COLO829 (cell line): Measurements from ENCODE around the gene SENP6.
"Not testable (repeated sequence)": the region's sequence is repeated elsewhere in the genome, so short reads cannot be mapped to it uniquely, and the experiment has no call there.

ENCODE experiments used
- DNase-seq: peaks from one replicate; pipeline ENCODE4 v3.0.0; 2012; ENCODE audit warnings: low spot score

SENP6 gene

DNA sequence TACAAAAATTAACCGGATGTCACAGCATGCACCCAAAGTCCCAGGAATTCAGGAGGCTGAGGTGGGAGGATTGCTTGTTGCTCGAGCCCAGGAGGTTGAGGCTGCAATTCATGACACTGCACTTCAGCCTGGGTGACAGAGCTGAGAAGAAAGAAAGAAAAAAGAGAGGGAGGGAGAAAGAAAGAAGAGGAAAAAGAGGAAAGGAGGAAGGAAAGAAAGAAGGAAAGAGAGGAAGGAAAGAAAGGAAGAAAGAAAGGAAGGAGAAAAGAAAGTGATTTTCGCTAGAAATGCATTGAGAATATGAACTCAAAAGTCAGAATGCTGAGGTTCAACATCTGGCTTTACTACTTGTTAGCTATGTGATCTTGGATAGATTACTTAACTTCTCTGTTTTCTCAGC is 6.6 kb downstream of the SENP6 start:
- no peak for DNase-seq

DNA sequence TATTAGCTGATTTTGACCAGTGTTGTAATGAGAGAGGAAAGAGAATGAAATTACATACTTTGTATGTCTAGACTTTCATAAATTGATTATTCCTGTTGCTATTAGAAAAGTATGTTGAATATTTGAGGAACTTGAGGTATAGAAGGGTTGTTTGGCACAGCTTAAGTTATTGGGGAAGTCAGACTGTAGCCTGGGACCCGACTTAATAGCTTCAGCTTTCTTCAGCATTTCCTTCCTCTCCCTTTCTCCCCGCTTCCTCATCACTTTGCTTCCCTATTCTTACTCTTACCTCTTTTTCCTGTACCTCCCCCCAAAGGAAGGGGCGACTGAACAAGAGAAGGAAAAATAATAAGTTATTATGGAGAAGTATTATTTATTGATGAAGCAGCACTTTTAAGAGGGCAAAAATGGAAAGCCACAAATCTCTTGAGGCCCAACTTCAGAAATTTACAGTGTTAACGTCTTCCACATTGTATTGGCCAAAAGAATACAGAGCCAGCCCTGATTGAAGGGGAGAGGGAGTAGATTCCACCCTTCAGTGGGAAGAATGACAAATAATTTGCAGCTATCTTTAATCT is 7.4 kb downstream of the SENP6 start:
- no peak for DNase-seq

DNA sequence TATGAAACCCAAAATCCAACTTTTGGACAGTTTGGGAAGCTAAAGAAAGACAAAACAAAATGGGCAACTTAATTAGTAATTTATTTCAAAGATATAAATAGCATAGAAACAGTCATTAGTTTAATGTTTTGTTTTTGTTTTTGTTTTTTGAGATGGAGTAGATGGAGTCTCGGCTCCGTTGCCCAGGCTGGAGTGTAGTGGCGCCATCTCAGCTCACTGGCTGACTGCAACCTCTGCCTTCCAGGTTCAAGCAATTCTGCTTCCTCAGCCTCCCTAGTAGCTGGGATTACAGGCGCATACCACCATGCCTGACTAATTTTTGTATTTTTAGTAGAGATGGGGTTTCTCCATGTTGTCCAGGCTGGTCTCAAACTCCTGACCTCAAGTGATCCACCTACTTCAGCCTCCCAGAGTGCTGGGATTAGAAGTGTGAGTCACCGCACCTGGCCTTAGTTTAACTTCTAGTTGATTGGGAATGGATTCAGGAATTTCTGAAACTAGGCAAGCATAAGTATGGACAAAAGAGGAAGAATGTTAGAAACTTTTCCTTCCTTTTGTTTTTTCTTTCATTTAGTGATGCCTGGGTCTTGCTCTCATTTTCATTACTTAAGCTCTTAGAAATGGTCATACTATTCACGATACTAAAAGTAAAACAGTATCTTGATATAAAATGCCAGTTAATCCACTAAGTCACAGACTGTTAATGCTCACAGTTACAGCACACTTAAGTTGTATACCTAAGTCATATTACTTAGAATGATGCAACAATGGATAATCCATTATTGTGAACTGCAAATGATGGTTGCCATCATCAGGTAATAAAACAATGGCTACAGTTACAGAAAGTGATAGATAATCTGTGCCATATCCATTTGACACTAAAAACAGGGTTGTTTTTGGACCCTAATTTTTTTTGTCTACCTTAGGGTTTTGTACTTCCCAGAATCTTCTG is 8.2 kb downstream of the SENP6 start:
- no peak for DNase-seq

DNA sequence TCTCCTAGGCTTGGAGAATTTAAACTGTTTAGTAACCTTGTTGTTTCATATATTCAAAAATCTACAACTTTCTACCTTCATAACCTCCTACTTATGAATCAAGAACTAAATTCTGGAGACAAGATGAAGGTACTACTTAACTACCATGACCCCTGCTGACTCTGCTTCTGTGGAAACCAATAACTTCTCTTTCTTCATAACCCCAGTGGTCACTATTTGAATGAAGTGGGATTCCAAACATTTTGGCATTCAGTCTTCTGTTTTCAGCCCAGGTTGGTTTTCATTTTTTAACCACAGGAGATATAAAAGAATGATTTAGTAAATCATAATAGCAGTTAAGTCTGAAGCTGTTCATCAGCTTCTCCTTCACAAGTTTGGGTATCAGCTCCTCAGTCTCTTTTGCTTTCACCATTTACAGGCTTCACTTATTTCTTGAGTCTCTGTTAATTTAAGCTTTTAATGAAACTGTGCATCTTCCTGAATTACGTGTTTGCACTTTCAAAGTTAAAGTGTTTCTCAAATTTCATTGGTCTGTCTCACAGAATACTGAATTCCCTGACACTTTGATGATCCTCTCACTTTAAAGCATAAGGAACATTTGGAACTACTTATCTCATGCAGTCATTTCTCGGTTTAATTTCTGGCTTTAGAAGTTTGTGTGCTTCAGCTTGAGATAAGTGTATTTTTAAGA is 9.5 kb downstream of the SENP6 start:
- DNase-seq = no peak

DNA sequence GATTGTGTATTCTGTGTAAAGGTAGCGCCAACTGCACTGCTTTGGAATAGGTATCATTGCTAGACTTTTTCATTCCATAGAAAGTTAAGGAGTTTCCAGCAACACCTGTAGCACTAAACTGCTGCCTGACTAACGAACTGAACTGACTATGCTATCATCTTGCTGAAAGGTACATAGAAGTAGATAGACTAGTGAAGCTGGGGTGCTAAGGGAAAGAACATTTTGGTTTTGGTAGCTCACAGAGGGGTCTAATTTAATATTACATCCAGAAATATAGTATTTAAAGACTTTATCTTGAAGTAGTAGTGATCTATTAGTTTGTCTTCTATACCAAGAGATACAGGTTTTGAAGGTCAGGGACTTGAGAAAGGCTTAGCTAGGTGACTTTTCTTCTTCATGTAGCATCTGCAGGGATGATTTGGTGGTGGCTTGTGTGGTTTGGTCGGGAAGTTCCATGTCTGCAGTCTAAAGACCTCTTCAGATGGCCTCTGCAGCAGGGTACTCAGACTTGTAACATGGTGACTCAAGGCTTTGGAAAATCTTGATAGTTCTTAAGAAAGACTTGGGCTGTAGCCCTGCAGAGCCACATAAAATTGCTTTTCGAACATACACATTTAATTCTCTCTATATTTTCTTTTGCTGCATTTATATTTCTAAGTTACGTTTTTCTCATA is 10.2 kb downstream of the SENP6 start:
- no peak for DNase-seq

DNA sequence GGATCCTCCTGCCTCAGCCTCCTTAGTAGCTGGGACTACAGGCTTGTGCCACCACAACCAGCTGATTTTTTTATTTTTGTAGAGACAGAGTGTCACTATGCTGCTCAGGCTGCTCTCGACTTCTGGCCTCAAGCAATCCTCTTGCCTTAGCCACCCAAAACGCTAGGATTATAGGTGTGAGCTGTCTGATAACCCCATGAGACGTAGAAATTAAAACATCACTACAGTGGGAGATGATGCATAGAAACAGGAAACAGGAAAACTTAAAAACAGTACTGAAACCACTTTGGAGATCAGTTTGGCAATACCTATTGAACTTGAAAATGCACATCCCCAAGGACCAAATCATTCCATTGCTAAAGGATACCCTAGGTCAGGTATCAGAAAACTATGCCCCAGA is 10.8 kb downstream of the SENP6 start:
- no peak for DNase-seq

DNA sequence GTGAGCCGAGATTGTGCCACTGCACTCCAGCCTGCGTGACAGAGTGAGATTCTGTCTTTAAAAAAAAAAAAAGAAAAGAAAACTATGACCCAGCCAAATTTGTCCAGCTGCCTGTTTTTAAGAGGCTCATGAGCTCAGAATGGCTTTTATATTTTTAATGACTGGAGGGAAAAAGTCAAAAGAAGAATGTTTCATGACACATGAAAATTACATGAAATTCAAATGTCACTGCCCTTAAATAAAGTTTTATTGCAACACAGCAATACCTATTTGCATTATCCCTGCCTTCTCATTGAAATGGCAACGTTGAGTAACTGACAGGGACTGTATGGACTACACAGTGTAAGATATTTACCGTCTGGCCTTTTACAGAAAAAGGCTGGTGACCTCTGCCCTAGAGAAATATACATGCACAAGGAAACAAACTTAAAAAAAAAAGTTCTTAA is 11.4 kb downstream of the SENP6 start:
- no peak for DNase-seq

DNA sequence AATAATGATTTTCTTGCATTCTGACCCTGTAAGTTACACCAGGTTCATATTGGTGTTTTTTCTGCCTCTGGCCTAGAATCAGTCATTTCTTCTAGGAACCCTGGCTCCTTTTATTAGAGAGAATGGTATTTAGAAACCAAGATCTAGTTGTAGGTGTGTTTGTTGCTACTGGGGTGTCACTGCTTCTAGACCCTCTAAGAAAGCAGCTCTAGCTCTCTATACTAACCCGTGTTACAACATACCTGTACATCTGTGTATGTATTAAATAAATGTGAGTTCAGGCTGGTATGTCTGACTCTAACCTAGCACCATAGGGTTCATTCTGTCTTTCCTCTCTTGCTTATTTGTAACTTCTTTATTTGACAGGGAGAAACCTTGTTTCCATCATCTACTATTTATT is 16.8 kb downstream of the SENP6 start:
- no peak for DNase-seq

DNA sequence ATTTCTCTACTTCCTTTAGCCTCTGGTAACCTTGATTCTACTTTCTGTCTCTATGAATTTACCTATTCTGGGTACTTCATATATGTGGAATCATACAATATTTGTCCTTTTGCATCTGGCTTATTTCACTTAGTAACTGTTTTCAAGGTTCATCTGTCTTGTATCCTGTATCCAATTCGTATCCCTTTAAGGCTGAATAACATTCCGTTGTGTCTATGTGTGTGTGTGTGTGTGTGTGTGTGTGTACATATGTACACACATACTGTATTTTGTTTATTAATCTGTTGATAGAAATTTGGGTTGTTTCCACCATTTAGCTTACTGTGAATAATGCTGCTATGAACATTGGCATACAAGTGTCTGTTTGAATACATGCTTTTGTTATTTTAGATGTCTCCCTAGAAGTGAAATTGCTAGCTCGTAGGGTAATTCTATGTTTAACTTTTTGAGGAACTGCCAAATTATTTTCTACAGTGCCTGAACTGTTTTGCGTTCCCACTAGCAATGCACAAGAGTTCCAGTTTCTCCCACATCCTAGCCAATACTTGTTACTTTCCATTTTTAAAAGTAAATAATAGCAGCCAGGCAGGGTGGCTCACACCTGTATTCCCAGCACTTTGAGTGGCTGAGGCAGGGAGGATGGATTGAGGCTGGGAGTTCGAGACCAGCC is 17.7 kb downstream of the SENP6 start:
- no peak for DNase-seq

DNA sequence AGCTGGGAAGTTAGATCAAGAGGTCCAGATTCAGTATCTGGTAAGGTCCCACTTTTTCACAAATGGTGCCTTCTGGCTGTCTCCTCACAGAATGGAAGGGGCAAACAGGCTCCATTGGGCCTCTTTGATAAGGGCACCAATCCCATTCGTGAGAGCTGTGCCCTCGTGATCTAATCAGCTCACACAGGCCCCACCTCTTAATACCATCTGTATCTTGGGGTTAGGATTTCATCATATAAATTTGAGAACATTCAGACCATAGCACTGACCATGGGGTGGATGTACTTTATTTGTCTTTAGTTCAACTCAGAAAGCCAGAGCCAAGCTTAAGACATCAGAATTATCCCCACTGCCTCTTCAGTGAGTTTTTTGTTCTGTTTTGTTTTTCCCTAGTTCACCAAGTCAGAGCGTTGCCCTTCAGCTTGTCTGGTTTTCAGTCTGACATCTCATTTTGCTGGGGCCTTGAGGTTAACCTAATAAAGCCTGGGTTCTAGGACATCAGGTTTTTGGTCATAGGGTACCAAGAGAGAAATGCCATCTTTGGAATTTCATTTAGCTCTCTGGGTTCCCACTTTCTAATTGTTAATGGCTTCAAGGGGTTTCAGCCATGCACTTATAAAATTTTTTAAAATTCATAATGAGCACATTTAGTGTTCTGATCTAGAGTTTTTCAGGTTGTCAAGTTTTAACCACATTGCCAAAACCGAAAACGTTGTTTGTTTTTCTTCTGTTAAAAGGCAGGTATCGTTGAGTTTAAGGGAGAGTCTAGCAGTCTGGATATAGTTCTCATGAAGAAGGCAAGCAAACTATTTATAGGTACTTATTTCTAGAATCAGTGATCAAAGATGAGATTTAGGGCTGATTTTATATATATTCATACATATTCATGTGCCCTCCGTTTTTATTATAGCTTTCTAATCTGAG is 19.0 kb downstream of the SENP6 start:
- no peak for DNase-seq

DNA sequence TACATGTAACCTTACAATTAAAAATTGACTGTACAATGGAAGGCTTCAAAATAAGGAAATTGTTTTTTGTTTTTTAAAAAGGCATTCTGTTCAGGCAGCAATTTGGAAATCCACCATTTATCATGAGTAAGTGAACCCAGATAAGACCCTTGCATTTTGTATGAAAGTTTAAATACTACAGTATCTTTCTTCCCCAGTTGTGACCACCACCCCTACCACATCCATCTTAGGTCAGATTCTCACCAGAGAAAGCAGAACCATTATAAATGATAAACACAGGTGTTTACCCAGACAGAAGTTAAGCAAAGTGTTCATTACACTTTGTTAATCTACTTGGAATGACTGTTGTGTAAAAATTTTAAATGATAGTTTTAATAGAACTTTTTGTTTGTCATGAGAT is 20.2 kb downstream of the SENP6 start:
- no peak for DNase-seq

DNA sequence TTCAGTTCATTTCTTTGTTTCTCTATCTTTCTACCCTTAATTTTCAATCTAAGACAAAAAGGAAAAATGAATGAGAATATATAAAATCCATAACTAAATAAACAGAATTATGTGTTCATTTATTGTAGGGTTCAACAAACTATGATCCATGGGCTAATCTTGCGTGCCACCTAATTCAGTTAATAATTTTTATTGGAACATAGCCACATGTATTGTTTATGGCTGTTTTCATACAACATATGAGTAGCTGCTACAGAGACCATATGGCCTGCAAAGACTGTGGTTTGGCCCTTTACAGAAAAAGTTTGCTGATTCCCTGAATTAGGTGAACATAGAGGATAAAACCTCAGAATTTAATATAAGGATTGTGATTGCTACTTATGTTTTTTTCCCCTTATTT is 21.8 kb downstream of the SENP6 start:
- no peak for DNase-seq

DNA sequence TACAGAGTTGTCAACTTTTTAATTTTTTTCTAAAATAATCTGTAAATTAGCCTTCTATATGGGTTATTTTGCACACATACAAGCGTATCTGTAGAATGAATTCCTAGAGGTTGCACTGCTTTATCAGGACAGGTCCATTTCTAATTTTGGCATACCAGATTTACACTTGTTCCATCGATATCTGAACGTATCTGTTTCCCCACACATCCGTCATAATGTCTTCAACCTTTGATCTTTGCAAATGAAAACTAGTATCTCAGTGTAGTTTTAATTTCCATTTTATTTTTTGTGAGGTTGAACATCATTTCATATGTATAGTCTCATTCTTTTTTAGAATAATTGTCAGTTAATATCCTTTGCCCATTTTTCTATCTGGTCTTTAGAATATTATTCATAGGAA is 22.7 kb downstream of the SENP6 start:
- no peak for DNase-seq

DNA sequence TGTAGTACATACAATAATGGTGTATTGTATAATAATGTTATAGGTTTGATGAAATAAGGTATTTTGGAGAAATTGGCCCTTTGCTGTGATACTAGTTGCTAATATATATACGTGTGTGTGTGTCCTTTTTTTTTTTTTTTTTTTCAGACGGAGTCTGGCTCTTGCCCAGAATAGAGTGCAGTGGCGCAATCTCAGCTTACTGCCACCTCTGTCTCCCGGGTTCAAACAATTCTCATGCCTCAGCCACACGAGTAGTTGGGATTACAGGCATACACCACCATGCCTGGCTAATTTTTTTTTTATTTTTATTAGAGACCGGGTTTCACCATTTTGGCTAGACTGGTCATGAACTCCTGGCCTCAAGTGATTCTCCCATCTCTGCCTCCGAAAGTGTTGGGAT is 23.3 kb downstream of the SENP6 start:
- no peak for DNase-seq

DNA sequence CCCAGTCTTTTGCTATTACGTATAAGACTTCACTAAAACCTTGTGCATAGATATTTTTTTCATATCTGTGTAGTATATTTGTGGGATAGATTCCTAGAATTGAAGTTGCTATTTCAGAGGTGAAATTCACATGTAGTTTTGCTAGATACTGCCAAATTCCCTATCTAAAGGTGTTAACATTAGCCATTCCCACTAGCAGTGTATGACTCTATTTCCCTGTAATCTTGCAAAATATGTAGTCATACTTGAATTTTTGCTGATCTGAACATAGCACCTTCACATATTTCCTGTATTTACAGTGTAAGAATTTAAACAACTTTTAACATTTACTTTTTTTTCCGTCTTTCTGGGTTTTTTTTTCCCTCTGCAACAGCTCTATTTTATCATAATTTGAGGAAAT is 24.9 kb downstream of the SENP6 start:
- DNase-seq = no peak

DNA sequence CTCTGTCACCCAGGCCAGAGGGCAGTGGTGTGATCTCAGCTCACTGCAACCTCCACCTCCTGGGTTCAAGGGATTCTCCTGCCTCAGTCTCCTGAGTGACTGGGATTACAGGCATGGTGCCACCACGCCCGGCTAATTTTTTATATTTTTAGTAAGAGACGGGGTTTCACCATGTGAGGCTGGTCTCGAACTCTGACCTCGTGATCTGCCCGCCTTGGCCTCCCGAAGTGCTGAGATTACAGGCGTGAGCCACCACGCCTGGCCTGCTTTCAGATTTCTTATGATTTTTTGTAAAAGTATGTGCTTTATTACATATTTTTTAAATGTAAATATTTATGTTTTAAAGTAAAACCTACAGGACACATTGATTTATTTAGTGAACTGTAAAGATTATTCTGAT is 26.0 kb downstream of the SENP6 start:
- not testable (repeated sequence) for DNase-seq

DNA sequence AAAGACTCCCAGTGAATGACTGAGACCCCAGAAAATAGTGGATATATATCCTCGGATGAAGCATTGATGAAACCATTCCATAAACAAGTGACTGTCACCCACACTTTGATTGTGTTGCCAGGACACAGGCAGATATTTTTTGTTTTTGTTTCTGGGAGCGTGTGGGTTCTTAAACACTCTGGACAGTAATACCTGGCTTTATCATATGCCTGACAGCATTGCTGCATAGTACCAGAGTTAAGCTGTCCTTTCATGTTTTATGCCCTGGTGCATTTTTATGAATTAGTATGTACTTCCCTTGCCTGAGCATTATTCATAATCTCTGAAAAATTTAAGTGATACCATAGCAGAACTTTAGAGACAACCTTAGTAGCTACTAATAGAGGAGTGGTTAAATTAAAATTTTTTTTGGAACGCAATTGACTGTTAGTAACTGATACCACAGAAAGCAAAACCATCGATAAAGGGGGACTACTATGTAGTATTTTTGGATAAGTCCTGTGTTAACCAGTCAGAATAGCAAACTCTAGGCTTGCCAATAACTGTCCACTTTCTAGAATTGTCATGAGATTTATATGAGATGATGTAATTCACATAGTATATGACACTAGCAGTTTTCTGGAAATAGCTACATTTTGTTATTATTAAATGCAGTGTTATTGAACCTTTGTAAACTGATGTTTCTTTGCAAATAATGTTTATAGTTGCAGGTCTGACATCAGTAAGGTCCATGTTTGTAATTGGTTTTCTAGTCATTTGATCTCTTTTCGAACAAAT is 30.4 kb downstream of the SENP6 start:
- no peak for DNase-seq

DNA sequence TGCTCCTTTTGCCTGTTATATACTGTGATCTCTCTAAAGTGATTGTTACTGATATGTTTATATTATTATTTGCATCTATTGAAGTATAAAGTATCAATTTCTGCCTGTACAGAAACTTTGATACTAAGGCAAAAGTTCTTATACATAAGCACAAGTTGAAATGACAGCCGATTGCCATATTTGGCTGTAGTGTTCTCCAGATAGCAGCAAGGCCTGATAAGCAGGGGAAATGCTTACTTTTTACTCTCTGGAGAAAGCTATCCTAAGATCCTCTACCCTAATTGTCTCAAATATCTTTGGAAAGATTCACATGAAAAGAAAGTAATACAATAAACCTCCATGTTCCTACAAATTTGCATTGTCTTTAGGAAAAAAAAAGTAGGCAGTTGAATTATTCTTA is 31.4 kb downstream of the SENP6 start:
- DNase-seq = no peak

DNA sequence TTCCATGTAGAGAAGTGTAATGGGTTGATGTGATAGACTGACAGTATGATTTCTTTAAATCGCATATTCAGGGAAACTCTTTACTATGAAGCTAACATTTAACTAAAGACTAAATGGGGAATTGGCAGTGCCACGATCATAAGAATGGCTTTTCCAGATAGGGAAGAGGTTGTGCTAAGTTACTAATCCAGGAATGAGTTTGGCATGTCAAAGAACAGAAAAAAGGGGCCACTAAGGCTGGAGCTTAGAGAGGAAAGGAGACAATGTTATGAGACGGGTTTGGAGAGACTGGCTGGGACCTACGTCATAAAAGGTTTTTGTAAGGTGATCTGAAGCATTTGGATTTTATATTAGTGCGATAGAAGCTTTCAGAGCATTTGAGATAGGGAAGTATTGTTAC is 40.6 kb downstream of the SENP6 start:
- DNase-seq = no peak

DNA sequence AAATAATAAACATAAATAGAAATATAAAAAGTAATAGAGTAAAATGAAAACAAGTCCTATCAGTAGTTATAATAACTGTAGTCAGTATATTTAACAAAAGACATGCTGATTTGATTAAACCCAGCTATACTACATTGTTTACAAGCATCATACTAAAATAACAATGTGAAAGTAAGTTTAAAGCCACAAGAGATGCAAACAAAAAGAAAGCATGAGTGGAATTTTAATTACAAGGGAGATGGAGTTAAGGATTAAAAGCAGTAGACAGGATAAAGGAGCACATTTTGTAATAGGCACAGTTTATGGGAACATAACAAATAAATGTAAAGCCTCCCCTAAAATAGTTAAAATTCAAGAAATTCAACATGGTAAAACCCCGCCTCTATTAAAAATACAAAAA is 41.5 kb downstream of the SENP6 start:
- DNase-seq = no peak
